Midbrain (tissue), 1 donor: ENCODE results near the gene DMGDH.
"Not testable (repeated sequence)": the region's sequence is repeated elsewhere in the genome, so short reads cannot be mapped to it uniquely, and the experiment has no call there.

Experiments
- DNase-seq: peaks from one replicate; lab custom pipeline; 2025; lab: John Stamatoyannopoulos, UW

The DMGDH gene

GRCh38 chr5:79011219-79011836 lies 58.1 kb downstream of the DMGDH start:
- DNase-seq, result no peak

DNA sequence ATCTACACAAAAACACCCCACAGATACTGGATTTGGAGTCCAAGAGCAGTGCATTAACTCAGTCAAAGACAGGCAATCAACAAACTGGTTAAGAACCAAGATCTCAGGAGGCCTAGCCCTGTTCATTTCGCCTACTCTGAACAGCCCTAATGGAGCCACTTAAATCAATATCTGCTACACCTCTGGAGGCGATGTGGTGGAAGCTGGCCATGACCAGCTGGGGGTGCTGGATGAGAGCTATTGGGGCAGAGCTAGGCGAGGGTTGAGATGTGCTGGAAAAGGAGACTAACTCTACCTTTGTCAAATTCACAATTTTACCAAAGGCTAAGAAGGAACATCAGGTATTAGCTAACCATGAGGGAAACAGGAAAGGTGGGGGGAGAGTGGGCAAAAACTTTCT lies 61.1 kb downstream of the DMGDH start:
- DNase-seq, result no peak

DNA sequence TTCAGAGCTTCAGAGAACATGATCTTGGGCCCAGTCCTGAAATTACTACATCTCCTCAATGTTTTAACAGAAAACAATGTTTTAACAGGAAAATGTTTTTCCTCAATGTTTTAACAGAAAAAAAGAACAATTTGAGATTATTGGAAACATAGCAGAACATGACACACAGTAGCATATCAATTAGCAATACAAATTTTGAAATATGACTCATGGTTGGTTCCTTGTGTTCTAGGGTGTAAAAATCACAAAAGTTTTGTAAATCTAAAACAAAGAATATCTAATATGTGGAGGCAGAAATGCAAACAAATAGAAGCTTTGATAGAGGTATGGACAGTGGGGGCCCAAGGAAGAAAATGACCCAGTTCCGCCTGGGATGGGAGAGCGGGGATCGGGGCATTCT lies 61.6 kb downstream of the DMGDH start:
- DNase-seq, result no peak

- no peak for DNase-seq
Measured at GRCh38 chr5:79005936-79006631, 63.4 kb downstream of the DMGDH start.

GRCh38 chr5:79005151-79005550 lies 64.3 kb downstream of the DMGDH start:
- DNase-seq, result no peak

DNA sequence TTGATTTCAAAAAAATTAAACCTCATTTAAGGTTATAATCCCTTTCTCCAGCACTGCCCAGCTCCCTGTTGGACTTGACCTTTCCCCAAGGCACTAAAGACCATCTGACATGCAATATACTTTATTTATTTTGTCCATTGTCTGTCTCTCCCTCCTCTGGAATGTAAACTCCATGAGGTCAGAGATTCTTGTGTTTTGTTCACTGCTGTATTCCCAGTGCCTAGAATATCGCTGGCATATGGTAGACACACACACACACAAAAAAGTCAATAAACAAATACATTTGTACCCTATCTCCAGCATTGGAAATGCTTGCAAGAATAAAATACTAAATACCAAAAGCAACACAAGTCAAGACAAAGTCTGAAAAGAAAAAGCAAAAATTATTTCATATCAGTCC lies 67.1 kb downstream of the DMGDH start:
- DNase-seq, result no peak

DNA sequence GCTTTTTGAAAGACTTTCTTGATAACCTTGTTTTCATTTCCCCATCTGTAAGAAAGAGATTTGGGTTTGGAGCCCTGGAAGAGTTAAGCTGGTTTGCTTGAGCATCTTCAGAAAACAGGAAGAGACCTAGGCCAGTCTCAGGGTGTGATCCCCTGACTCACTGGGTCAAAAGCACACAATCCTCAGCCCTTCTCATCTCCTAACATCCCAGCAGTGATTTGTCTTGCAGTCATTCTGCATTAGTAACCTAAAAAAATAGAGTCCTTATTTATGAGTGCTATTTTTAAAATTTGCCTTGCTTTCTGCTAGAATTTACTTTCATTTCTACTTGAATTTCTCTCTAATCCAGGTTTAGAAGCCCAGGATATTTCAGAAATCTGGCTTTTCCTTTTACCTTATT lies 68.0 kb downstream of the DMGDH start:
- no peak for DNase-seq

- DNase-seq, result peak; percentile 10
Measured at GRCh38 chr5:78997090-78997489, 72.4 kb downstream of the DMGDH start.

GRCh38 chr5:78995521-78996007 lies 73.9 kb downstream of the DMGDH start:
- no peak for DNase-seq

DNA sequence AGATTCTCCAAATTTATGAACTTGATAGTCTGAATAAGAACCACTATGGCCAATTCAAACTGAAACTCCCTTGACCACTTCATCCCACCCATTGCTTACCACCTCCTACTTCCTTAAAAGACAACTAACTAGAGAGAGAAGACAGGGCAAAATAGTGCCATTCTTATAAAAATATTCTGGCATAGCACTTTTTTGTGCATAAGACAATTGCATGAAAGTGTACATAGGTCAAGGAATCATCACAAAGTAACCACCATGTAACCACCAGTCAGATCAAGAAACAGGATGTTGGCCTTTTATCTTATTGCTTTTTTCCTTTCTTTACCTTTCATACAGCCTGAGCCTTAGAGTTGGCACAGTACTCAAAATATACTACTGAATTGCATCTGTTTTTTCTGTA lies 76.3 kb downstream of the DMGDH start:
- no peak for DNase-seq

DNA sequence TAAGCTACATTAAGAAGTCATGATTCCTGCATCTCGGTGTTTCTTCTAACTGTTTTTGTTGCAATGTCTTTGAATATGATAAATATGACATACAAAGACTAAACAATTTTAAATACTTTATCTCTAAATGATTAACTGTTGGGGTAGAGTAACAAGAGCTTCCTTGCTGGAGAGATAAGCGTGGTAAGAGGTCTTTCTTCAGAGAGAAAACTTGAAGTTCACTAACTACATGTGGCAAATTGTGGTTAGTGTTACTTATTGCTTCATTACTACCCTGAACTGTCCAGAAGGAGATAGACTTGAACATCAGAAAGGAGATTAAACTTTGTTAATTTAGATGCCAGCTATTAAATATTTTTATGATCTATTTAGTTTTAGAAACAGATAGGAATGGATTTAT lies 77.3 kb downstream of the DMGDH start:
- DNase-seq, result no peak

DNA sequence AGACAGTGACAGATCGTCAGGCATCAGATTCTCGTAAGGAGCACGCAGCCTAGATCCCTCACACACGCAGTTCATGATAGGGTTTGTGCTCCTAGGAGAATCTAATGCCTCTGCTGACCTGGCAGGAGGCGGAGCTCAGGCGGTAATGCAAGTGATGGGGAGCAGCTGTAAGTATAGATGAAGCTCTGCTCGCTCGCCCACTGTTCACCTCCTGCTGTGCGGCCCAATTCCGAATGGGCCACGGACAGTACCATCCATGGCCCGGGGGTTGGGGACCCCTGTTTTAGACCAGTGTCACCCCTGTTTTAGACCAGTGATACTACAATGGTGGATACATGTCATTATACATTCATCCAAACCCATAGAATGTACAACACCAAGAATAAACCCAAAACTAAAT lies 80.4 kb downstream of the DMGDH start:
- DNase-seq, result no peak

GRCh38 chr5:78985725-78986223 lies 83.7 kb downstream of the DMGDH start:
- peak; percentile 46 for DNase-seq

DNA sequence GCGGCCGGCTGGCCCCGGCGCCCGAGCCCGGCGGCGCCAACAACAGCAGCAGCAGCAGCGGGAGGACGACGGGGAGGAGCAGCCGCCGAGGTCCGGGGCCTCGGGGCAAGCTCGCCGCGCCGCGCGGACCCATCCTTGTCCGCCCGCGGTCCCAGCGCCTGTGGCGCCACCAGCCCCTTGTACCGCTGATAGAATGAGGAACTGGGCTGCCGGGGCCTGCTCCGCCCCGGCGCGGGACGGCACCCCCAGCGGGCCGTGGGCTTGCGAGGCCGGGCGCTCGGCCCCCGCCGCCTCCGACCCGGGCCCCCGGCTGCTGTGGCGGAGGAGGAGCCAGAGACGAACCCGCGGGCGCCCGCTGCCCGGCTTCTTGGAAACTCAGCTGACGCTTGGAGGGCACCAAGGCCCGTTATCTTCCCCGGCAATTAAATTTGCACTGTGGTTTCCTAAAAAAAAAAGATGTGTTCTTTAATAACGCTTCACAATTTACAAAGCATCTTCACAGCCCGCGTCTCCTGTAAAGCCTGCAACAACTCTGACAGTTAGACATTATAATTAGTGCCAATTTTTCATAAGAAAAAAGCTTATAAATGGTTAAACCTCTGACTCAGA lies 84.3 kb downstream of the DMGDH start, which contains the start of gene ARSB:
TSS of gene ARSB (minus strand) at position 195 of the 609 bp plus-strand sequence. CDS start at position 133, 62 bp downstream.
- peak; percentile 61 for DNase-seq

DNA sequence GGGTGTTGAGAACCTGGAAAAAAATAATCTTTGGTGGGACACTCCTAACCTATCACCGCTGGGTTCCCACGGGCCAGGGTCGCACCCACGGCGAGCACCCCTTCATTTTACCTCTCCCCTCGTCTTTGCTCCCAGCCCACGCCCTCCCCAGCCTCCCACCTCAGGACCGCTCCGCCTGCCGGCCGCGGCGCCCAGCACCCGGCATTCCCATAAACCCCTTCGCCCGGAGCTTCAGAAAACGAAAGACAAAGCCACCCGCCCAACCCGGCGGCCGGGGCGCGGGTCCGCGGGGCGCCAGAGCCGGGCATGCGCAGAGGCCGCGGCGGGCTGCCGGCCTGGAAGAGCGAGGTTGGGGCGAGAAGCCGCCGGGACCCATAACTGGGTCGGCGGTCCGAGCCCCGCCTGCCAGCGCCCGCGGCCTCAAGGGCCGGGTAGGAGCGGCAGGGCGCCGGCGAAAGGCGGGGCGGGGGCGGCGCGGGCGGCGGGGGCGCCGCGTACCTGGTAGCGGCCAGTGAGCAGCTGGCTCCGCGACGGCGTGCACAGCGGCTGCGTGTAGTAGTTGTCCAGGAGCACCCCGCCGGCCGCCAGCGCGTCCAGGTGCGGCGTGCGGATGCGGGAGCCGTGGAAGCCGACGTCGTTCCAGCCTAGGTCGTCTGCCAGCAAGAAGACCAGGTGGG lies 84.9 kb downstream of the DMGDH start:
- peak; percentile 90 for DNase-seq

DNA sequence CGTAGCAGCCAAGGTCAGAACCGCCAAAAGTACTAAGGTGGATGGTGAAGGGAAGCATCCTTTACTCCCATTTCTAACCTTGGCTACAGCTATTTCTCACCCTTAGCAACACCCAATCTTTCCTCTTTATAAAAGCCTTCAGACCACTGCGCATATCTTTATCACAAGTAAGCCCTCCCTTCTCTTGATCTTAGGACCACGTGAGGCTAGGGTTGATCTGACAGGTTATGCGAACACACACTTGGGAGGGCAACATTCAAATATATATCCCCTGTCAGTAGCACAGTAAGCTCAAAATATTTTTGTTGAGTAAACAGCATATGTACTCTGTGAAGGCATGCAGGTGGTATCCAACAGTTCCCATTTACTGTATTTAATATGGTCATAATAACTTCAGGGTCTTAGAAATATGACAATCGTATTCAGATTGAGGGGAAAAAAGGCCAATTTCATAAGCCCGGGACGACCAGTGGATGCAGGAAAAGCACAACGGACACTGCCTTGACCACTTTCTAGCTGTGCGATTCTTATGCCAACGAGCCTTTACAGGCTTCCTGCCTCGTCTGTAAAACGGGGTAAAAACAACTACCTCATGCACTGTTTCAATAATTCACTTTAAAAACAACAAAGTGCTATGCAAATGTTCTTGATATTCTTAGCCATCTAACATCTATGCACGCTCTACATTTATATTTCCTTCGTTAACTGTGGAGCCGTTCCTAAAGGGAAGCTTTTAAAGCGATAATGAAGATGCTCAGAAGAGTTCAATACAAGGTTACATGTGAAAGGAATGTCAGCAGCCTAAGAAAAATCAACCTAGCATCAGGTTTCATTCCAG lies 85.7 kb downstream of the DMGDH start:
- peak; percentile 53 for DNase-seq

- DNase-seq, result not testable (repeated sequence)
Measured at GRCh38 chr5:78983194-78983593, 86.3 kb downstream of the DMGDH start.

- DNase-seq, result no peak
Measured at GRCh38 chr5:78979909-78980308, 89.6 kb downstream of the DMGDH start.

DNA sequence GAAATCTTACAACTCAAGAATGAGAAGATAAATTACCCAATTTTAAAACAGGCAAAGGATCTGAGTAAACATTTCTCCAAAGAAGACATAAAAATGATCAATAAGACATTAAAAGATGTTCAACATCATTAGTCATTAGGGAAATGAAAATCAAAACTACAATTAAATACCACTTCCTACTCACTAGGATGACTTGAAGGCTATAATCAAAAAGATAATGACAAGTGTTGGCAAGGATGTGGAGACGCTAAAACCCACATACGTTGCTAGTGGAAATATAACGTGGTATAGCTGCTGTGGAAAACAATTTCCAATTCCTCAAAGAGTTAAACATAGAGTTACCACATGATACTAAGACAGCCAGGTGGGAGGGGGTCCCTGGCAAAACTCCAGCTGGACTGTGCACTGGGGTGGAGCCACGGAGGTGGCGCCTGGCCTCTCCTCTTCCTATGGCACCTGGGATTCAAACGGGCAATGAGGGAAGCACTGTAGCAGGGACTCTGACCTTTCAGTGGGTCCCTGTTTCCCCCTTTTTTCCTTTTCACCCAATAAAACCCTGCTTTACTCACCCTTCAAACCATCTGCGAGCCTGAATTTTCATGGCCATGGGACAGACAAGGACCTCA lies 90.2 kb downstream of the DMGDH start:
- DNase-seq, result no peak

GRCh38 chr5:78975035-78975434 lies 94.4 kb downstream of the DMGDH start:
- no peak for DNase-seq

DNA sequence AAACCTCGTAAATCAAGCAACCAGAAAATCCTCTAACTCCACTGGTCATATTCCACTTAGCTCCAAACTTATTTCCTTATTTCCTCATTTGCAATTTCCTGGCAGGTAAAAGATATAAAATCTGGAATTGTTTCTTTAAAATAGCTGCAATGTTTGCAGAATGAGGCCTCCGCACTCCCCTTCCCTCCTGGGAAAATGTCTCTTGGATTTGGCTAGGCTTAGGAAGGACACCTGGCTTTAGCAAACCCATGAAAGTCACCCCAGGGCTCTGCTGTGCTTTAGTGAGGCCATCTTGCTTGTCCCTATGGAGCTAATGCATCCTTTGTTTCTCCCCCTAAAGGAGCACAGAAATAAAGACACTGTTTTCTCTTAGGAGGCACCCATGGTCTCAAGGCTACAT lies 94.9 kb downstream of the DMGDH start:
- no peak for DNase-seq
